GM19395 (cell line): Measurements from ENCODE around the gene PSD2.

Experiments
- ATAC-seq: cut with Tn5 transposase; IDR thresholded peaks from one replicate; pipeline ENCODE4 v1.9.1; 2021; ENCODE audit warnings: mild to moderate bottlenecking, moderate library complexity; ENCODE audit not compliant: unreplicated experiment

Gene PSD2

GRCh38 chr5:139810341-139811273 lies 15.0 kb downstream of the PSD2 start:
- ATAC-seq = no peak

- no peak for ATAC-seq
Measured at GRCh38 chr5:139811274-139811607, 15.6 kb downstream of the PSD2 start.

- ATAC-seq = no peak
Measured at GRCh38 chr5:139812323-139812722, 16.7 kb downstream of the PSD2 start.

- ATAC-seq = no peak
Measured at GRCh38 chr5:139812836-139813805, 17.5 kb downstream of the PSD2 start.

- ATAC-seq = no peak
Measured at GRCh38 chr5:139814191-139814601, 18.6 kb downstream of the PSD2 start.

- no peak for ATAC-seq
Measured at GRCh38 chr5:139814704-139815280, 19.2 kb downstream of the PSD2 start.

GRCh38 chr5:139816566-139816965 lies 21.0 kb downstream of the PSD2 start:
- no peak for ATAC-seq

- ATAC-seq = no peak
Measured at GRCh38 chr5:139817362-139817761, 21.8 kb downstream of the PSD2 start.

GRCh38 chr5:139817970-139818369 lies 22.4 kb downstream of the PSD2 start:
- no peak for ATAC-seq

GRCh38 chr5:139820130-139820529 lies 24.5 kb downstream of the PSD2 start:
- no peak for ATAC-seq

GRCh38 chr5:139820606-139821005 lies 25.0 kb downstream of the PSD2 start:
- no peak for ATAC-seq

GRCh38 chr5:139821806-139822552 lies 26.4 kb downstream of the PSD2 start:
- ATAC-seq = no peak

- no peak for ATAC-seq
Measured at GRCh38 chr5:139822553-139823425, 27.2 kb downstream of the PSD2 start.

GRCh38 chr5:139823757-139824355 lies 28.2 kb downstream of the PSD2 start:
- no peak for ATAC-seq

GRCh38 chr5:139825690-139826089 lies 30.1 kb downstream of the PSD2 start:
- no peak for ATAC-seq

- ATAC-seq = no peak
Measured at GRCh38 chr5:139828207-139828895, 32.7 kb downstream of the PSD2 start.

- no peak for ATAC-seq
Measured at GRCh38 chr5:139829471-139829870, 33.9 kb downstream of the PSD2 start.

- ATAC-seq = no peak
Measured at GRCh38 chr5:139831624-139832023, 36.0 kb downstream of the PSD2 start.

GRCh38 chr5:139833525-139833924 lies 37.9 kb downstream of the PSD2 start:
- ATAC-seq = no peak
